ENCODE data around the gene PRKCD. TPM values are rescaled to one million over a fixed set of nuclear protein-coding genes. Genes with fewer than 3 reads are reported as not detected.

The PRKCD gene
- total RNA-seq, 1 experiment from 2014 or later = 19.2 TPM

DNA sequence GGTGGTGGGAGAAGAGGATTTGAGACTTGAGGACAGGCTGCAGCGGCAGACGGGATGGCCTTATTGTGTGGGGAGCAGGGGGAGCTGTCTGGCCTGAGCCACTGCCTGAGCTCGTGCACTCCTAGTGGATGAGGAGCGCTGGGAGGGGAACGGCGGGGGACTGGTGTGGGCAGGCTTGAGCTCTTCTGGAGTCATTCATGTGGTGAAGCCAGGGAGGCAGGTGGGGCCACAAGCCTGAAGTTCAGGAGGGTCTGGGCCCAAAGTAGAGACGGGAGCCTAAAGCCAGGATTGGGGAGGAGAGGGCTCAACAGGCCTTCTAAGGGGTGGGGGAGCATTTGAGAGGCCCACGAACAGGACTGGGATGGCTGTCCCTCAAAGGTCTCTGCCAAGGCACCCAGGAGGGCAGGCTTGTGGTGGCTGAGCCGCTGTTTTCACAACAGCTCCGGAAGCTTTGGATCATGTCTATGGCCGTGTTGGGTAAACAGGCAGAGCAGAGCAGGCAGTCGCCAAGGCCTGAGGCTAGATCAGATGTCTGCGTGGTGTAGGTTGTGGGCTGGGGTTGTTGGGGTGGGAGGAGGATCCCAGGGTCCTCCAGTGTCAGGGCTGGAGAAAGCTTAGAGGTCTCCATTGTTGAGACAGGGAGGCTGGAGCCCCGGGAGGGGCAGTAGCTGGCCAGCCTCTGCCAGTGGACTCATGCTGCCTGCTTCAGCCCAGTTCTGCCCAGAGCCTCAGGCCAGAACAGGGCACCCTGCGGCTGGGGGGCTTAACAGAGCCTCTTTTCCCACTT, 8.2 kb downstream of the PRKCD start (continued):
- TF ChIP-seq, protein P1, sequence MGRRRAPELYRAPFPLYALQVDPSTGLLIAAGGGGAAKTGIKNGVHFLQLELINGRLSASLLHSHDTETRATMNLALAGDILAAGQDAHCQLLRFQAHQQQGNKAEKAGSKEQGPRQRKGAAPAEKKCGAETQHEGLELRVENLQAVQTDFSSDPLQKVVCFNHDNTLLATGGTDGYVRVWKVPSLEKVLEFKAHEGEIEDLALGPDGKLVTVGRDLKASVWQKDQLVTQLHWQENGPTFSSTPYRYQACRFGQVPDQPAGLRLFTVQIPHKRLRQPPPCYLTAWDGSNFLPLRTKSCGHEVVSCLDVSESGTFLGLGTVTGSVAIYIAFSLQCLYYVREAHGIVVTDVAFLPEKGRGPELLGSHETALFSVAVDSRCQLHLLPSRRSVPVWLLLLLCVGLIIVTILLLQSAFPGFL (CRISPR knock-in tag; IDR thresholded peaks at IDR 0.05; ENCODE audit: borderline replicate concordance) = no peak
- TF ChIP-seq NR1H2 (CRISPR knock-in tag; IDR thresholded peaks at IDR 0.05) = no peak

DNA sequence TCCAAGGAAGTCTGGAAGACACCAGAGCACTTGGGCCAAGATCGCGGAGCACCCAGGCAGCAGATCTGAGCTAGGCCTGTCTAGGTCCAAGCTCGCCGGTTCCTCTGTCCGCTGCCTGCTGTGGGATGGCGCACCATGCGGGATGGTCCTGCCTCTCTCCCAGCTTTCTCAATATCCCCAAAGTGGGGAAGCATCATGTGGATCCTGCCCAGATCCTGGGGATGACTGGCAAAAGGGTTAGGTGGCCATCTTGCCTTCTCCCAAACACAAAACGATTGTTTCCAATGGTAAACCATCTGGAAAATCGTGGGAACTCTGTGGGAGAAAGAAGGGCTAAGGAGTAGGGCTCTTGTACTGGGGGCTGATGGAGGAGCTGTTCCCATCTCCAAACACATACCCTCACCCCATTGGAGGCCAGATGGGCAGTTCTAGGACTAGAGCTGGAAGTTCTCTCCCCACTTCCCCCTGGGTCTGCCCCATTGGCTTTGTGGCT, 8.9 kb downstream of the PRKCD start:
- Mint-ChIP-seq H3K4me3 (no peak overlapping the region), H3K27ac (no peak overlapping the region), H3K9me3 (no peaks in the 10 kb centered on the region), H3K36me3 (no peaks in the 10 kb centered on the region), H3K4me1 (peaks cover 55% of the 10 kb centered on the region), H3K27me3 (ENCODE audit: low read depth) (no peaks in the 10 kb centered on the region)
- ATAC-seq (no peak), DNase-seq (ENCODE audit: low spot score) (no peak)
- TF ChIP-seq, protein P2, sequence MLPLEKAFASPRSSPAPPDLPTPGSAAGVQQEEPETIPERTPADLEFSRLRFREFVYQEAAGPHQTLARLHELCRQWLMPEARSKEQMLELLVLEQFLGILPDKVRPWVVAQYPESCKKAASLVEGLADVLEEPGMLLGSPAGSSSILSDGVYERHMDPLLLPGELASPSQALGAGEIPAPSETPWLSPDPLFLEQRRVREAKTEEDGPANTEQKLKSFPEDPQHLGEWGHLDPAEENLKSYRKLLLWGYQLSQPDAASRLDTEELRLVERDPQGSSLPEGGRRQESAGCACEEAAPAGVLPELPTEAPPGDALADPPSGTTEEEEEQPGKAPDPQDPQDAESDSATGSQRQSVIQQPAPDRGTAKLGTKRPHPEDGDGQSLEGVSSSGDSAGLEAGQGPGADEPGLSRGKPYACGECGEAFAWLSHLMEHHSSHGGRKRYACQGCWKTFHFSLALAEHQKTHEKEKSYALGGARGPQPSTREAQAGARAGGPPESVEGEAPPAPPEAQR (CRISPR knock-in tag; IDR thresholded peaks at IDR 0.05) = no peak
- TF ChIP-seq CBFB (CRISPR knock-in tag; IDR thresholded peaks at IDR 0.05; ENCODE audit: low read depth) = no peak
- TF ChIP-seq, protein P3, sequence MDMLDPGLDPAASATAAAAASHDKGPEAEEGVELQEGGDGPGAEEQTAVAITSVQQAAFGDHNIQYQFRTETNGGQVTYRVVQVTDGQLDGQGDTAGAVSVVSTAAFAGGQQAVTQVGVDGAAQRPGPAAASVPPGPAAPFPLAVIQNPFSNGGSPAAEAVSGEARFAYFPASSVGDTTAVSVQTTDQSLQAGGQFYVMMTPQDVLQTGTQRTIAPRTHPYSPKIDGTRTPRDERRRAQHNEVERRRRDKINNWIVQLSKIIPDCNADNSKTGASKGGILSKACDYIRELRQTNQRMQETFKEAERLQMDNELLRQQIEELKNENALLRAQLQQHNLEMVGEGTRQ (CRISPR knock-in tag; IDR thresholded peaks at IDR 0.05) = no peak
- TF ChIP-seq, protein P4, sequence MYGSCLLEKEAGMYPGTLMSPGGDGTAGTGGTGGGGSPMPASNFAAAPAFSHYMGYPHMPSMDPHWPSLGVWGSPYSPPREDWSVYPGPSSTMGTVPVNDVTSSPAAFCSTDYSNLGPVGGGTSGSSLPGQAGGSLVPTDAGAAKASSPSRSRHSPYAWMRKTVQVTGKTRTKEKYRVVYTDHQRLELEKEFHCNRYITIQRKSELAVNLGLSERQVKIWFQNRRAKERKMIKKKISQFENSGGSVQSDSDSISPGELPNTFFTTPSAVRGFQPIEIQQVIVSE (CRISPR knock-in tag; IDR thresholded peaks at IDR 0.05; ENCODE audit: borderline replicate concordance) = no peak
- no peak for TF ChIP-seq ZNF416 (CRISPR knock-in tag; IDR thresholded peaks at IDR 0.05)
- TF ChIP-seq MXD4 (CRISPR knock-in tag; IDR thresholded peaks at IDR 0.05; ENCODE audit: borderline replicate concordance) = no peak
- TF ChIP-seq, protein P5, sequence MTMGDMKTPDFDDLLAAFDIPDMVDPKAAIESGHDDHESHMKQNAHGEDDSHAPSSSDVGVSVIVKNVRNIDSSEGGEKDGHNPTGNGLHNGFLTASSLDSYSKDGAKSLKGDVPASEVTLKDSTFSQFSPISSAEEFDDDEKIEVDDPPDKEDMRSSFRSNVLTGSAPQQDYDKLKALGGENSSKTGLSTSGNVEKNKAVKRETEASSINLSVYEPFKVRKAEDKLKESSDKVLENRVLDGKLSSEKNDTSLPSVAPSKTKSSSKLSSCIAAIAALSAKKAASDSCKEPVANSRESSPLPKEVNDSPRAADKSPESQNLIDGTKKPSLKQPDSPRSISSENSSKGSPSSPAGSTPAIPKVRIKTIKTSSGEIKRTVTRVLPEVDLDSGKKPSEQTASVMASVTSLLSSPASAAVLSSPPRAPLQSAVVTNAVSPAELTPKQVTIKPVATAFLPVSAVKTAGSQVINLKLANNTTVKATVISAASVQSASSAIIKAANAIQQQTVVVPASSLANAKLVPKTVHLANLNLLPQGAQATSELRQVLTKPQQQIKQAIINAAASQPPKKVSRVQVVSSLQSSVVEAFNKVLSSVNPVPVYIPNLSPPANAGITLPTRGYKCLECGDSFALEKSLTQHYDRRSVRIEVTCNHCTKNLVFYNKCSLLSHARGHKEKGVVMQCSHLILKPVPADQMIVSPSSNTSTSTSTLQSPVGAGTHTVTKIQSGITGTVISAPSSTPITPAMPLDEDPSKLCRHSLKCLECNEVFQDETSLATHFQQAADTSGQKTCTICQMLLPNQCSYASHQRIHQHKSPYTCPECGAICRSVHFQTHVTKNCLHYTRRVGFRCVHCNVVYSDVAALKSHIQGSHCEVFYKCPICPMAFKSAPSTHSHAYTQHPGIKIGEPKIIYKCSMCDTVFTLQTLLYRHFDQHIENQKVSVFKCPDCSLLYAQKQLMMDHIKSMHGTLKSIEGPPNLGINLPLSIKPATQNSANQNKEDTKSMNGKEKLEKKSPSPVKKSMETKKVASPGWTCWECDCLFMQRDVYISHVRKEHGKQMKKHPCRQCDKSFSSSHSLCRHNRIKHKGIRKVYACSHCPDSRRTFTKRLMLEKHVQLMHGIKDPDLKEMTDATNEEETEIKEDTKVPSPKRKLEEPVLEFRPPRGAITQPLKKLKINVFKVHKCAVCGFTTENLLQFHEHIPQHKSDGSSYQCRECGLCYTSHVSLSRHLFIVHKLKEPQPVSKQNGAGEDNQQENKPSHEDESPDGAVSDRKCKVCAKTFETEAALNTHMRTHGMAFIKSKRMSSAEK (CRISPR knock-in tag; IDR thresholded peaks at IDR 0.05; ENCODE audit: borderline replicate concordance) = no peak
- TF ChIP-seq ZNF263 (CRISPR knock-in tag; IDR thresholded peaks at IDR 0.05; ENCODE audit: low read depth) = no peak
- CTCF ChIA-PET = interaction anchor here (1.7 to 3.8 kb wide), 6 partner anchors 9 to 59 kb away, joined by 4 to 22 read pairs (median 9); partner anchors contain the start of gene PRKCD
- POLR2A ChIA-PET = interaction anchor here (1.2 kb wide), 1 partner anchor 10 kb away, joined by 4 read pairs; no protein-coding TSS in a partner anchor

DNA sequence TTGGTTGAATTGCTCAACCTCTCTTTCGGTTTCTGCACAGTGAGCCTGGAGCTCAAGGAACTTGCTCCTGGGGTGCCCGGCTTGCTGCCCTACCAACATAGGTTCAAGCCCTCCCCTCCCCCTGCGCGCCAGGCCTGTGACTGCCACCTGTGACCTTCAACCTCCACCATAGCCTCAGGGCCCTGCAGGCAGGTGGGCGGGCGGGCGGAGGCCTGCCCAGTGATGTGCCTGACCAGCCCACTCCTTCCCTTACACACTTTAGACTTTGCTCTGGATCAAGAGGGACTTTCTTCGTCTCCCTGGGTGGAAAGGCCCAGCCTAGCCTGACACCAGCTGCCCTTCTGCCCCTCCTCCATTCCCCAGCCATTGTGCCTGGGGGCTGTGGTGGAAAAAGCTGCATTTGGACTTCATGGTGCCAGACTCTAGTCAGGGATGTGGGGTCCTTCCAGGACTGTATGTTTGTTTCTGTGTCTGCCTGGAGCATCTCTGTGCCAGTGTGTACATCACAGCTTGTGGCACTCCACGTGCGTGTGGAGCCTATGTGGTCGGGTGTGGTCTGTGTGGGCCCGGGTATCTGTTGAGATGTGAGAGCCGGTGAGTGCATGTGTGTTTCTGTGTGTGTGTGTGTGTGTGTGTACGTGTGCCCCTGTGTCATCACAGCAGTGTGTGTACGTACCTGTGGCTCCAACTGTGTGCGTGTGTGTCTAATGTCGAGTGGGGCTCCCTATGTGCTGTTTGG, 9.5 kb downstream of the PRKCD start:
- Mint-ChIP-seq H3K9me3 (no peaks in the 10 kb centered on the region), H3K4me3 (no peak overlapping the region)
- POLR2A ChIA-PET = interaction anchor here (1.2 kb wide), 1 partner anchor 10 kb away, joined by 4 read pairs; no protein-coding TSS in a partner anchor
- no peak for TF ChIP-seq TEAD4 (CRISPR knock-in tag; IDR thresholded peaks at IDR 0.05)
- TF ChIP-seq SP1 (CRISPR knock-in tag; conservative IDR thresholded peaks at IDR 0.05) = no peak
- TF ChIP-seq, protein P6, sequence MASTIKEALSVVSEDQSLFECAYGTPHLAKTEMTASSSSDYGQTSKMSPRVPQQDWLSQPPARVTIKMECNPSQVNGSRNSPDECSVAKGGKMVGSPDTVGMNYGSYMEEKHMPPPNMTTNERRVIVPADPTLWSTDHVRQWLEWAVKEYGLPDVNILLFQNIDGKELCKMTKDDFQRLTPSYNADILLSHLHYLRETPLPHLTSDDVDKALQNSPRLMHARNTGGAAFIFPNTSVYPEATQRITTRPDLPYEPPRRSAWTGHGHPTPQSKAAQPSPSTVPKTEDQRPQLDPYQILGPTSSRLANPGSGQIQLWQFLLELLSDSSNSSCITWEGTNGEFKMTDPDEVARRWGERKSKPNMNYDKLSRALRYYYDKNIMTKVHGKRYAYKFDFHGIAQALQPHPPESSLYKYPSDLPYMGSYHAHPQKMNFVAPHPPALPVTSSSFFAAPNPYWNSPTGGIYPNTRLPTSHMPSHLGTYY (CRISPR knock-in tag; IDR thresholded peaks at IDR 0.05) = no peak
- TF ChIP-seq, protein P2 (CRISPR knock-in tag; IDR thresholded peaks at IDR 0.05) = no peak
- TF ChIP-seq JAZF1 (CRISPR knock-in tag; IDR thresholded peaks at IDR 0.05) = no peak
- TF ChIP-seq, protein P7, sequence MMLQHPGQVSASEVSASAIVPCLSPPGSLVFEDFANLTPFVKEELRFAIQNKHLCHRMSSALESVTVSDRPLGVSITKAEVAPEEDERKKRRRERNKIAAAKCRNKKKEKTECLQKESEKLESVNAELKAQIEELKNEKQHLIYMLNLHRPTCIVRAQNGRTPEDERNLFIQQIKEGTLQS (CRISPR knock-in tag; conservative IDR thresholded peaks at IDR 0.05) = no peak

More for the DNA sequence above, 9.5 kb downstream of the PRKCD start:
- H3K27ac Mint-ChIP-seq = peak overlapping the region; percentile 81; the same call in 1 of the 2 replicates
- CTCF ChIA-PET = interaction anchor here (1.7 to 3.8 kb wide), 6 partner anchors 10 to 60 kb away, joined by 4 to 22 read pairs (median 9); partner anchors contain the start of gene PRKCD
- H3K27me3 Mint-ChIP-seq (ENCODE audit: low read depth) = no peaks in the 10 kb centered on the region
- no peak for ATAC-seq
- no peaks in the 10 kb centered on the region for H3K36me3 Mint-ChIP-seq
- DNase-seq (ENCODE audit: low spot score) = no peak
- H3K4me1 Mint-ChIP-seq = peaks cover 55% of the 10 kb centered on the region
